Middle frontal gyrus (tissue), 1 donor: ENCODE results near the gene SERPINB2.

Source experiments
- DNase-seq: peaks from one replicate; pipeline ENCODE4 v3.0.0-alpha.2; 2015; ENCODE audit warnings: low spot score; ENCODE audit errors: extremely low spot score

The SERPINB2 gene

GRCh38 chr18:63887424-63887823 is at the start of gene SERPINB2:
Gene SERPINB2 (plus strand): TSS chr18:63887705. CDS start chr18:63891445, 3,740 bp downstream.
- no peak for DNase-seq

- no peak for DNase-seq
Observed at GRCh38 chr18:63843008-63843407, 44.5 kb upstream of the SERPINB2 start.

- no peak for DNase-seq
Observed at GRCh38 chr18:63844254-63844653, 43.3 kb upstream of the SERPINB2 start.

GRCh38 chr18:63848159-63848558 is 39.3 kb upstream of the SERPINB2 start:
- no peak for DNase-seq

- no peak for DNase-seq
Observed at GRCh38 chr18:63850020-63850419, 37.5 kb upstream of the SERPINB2 start.

GRCh38 chr18:63850636-63851035 is 36.9 kb upstream of the SERPINB2 start:
- no peak for DNase-seq

GRCh38 chr18:63858456-63858855 is 29.0 kb upstream of the SERPINB2 start:
- no peak for DNase-seq

GRCh38 chr18:63859781-63860475 is 27.6 kb upstream of the SERPINB2 start:
- no peak for DNase-seq

- no peak for DNase-seq
Observed at GRCh38 chr18:63860531-63860930, 27.0 kb upstream of the SERPINB2 start.

GRCh38 chr18:63867368-63868125 is 20.0 kb upstream of the SERPINB2 start:
- no peak for DNase-seq

- no peak for DNase-seq
Observed at GRCh38 chr18:63868546-63868945, 19.0 kb upstream of the SERPINB2 start.

GRCh38 chr18:63869374-63869773 is 18.1 kb upstream of the SERPINB2 start:
- DNase-seq: no peak

- no peak for DNase-seq
Observed at GRCh38 chr18:63869851-63870250, 17.7 kb upstream of the SERPINB2 start.

- DNase-seq: no peak
Observed at GRCh38 chr18:63871836-63872235, 15.7 kb upstream of the SERPINB2 start.

- DNase-seq: no peak
Observed at GRCh38 chr18:63872586-63872985, 14.9 kb upstream of the SERPINB2 start.

- no peak for DNase-seq
Observed at GRCh38 chr18:63878343-63878742, 9.2 kb upstream of the SERPINB2 start.

GRCh38 chr18:63878925-63879324 is 8.6 kb upstream of the SERPINB2 start:
- DNase-seq: no peak

- no peak for DNase-seq
Observed at GRCh38 chr18:63879709-63880108, 7.8 kb upstream of the SERPINB2 start.

GRCh38 chr18:63881851-63882250 is 5.7 kb upstream of the SERPINB2 start:
- DNase-seq: no peak

GRCh38 chr18:63882333-63883141 is 5.0 kb upstream of the SERPINB2 start:
- no peak for DNase-seq

- DNase-seq: no peak
Observed at GRCh38 chr18:63883617-63884016, 3.9 kb upstream of the SERPINB2 start.
